ENCODE results near the gene FBXO21.

DNA sequence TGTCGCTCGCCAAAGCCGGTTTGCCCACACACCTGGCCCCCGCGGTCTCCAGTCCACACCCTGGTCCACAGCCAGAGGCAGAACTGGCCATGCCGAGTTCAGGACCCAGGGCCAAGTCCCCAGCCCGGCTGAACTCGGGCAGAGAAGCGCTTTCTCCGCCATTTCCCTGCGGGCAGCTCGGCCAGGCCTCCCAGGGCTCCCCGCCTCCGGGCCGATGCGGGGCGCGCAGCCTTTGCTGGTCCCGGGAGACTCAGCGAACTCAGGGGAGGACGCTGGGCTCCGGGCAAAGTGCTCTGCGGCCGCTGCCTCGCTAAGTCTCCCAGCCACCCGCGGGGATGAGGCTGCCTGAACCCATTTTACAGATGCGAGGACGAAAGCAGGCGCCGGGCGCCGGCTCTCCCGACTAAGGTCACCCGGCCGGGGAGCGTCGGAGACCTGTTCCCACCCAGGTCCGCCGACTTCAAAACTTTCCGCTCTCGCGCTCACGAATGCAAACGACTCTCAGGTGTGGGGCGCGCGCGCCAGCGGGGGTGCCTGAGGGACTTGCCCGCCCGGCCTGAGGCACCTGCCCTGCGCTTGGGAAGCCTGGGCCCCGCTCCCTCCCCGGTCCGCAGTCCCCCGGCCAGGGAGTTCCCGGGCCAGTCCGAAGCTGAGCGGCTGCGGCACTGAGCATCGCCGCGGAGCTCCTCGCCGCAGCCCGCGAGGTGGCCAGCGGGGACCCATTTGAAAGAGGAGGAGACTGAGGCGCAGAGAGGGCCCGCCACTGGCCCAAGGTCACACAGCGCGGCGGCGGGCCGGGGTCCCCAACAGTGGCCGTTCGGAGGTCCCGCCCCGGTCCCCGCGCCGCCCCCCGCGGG is 91.7 kb downstream of the FBXO21 start:
- TF ChIP-seq, protein P1, sequence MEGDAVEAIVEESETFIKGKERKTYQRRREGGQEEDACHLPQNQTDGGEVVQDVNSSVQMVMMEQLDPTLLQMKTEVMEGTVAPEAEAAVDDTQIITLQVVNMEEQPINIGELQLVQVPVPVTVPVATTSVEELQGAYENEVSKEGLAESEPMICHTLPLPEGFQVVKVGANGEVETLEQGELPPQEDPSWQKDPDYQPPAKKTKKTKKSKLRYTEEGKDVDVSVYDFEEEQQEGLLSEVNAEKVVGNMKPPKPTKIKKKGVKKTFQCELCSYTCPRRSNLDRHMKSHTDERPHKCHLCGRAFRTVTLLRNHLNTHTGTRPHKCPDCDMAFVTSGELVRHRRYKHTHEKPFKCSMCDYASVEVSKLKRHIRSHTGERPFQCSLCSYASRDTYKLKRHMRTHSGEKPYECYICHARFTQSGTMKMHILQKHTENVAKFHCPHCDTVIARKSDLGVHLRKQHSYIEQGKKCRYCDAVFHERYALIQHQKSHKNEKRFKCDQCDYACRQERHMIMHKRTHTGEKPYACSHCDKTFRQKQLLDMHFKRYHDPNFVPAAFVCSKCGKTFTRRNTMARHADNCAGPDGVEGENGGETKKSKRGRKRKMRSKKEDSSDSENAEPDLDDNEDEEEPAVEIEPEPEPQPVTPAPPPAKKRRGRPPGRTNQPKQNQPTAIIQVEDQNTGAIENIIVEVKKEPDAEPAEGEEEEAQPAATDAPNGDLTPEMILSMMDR (IDR thresholded peaks at IDR 0.05), result no peak
- peak; percentile 65 for TF ChIP-seq EZH2 (IDR thresholded peaks at IDR 0.05)

All from neural progenitor cell (in vitro differentiated cells).